Prostate gland (tissue), 2 donors: ENCODE measurements around the gene WBP1.

ENCODE experiments used
- POLR2A ChIP-seq: fragments of 450-650 bp; IDR thresholded peaks from one replicate; pipeline ENCODE4 v1.6.1; 2016; ENCODE audit warnings: antibody characterized with exemption, mild to moderate bottlenecking
- TF ChIP-seq, protein P1 (sequence below), 4 experiments: fragments of 200-600 bp in 2 of 4; fragments of 450-650 bp in 2 of 4; sonication (generic) in 2 of 4; IDR thresholded peaks; 1 replicate in 3 of 4; 2 replicates in 1 of 4; pipeline ENCODE4 v1.5.1; 2016 to 2019; ENCODE audit warnings: antibody characterized with exemption in 4 of 4, mild to moderate bottlenecking in 2 of 4, moderate library complexity in 2 of 4

- TF ChIP-seq POLR2A: no peak
- TF ChIP-seq, protein P1, sequence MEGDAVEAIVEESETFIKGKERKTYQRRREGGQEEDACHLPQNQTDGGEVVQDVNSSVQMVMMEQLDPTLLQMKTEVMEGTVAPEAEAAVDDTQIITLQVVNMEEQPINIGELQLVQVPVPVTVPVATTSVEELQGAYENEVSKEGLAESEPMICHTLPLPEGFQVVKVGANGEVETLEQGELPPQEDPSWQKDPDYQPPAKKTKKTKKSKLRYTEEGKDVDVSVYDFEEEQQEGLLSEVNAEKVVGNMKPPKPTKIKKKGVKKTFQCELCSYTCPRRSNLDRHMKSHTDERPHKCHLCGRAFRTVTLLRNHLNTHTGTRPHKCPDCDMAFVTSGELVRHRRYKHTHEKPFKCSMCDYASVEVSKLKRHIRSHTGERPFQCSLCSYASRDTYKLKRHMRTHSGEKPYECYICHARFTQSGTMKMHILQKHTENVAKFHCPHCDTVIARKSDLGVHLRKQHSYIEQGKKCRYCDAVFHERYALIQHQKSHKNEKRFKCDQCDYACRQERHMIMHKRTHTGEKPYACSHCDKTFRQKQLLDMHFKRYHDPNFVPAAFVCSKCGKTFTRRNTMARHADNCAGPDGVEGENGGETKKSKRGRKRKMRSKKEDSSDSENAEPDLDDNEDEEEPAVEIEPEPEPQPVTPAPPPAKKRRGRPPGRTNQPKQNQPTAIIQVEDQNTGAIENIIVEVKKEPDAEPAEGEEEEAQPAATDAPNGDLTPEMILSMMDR (IDR thresholded peaks at IDR 0.05): no peak
These were observed 9.5 kb upstream of the WBP1 start for GRCh38 chr2:74448771-74449170.
